ENCODE data around the gene RASA3. TPM values are rescaled to one million over a fixed set of nuclear protein-coding genes. Genes with fewer than 3 reads are reported as not detected.
A peak's percentile ranks its signal among the peaks of the same experiment; 100 is the strongest.
"Not testable (repeated sequence)": the region's sequence is repeated elsewhere in the genome, so short reads cannot be mapped to it uniquely, and the experiment has no call there.

Gene RASA3
- polyA plus RNA-seq, 1 donor, result 11.5 TPM

DNA sequence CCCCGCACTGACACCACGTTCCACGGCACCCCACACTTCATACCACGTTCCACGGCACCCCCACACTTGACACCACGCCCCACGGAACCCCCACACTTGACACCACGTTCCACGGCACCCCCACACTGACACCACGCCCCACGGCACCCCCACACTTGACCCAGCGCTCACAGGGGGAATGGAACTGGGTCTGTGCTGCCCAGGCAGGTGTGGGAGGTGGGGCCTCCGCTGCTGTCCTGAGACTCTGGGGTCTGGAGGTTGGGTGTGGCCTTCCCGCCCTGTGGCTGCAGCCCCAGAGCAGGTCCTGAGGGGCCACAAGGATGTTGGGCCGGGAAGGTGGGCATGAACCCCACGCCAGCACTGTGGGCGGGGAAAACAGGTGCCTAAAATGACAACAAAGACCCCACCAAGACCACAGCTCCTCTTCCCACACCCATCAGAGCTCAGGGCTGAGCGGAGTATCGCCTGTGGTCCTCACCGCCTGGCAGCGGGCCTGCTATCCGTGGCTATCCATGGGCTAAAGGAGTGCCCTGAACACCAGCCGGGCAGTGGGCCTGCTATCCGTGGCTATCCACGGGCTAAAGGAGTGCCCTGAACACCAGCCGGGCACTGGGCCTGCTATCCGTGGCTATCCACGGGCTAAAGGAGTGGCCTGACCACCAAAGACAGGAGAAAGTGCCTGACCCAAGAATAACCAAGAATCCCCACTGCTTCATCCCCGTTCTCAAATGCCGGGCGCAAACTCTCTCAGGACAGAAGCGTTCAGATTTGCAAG lies 98.7 kb downstream of the RASA3 start:
- no peak for DNase-seq

DNA sequence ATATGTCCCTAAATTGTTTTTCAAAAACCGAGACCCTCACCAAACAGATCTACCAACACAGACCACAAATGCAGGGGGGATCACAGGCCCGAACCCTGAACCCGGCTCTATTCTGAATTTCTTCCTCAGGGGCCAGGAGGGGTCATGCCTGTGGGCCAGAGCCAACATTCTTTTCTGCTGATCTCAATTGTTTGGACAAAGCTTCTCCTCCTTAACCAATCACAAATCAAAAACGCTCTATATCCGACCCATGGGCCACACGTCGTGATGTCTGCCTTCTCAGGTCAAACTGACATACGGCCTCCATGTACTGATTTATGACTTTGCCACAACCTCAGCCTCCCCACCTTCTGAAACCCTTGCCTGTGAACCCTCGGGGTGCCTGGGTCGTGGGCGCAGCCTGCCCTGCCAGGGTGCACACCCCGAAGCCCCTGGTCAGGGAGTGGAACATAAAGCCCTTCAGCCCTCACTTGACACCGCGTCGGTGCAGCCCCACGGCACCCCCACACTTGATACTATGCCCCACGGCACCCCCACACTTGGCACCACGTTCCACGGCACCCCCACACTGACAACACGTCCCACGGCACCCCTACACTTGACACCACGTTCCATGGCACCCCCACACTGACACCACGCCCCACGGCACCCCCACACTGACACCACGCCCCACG lies 100.2 kb downstream of the RASA3 start:
- peak; percentile 54 for DNase-seq

GRCh38 chr13:114031631-114032030 lies 100.8 kb downstream of the RASA3 start:
- no peak for DNase-seq

GRCh38 chr13:114030666-114031610 lies 101.5 kb downstream of the RASA3 start:
- DNase-seq, result no peak

GRCh38 chr13:114029866-114030625 lies 102.4 kb downstream of the RASA3 start:
- DNase-seq, result no peak

DNA sequence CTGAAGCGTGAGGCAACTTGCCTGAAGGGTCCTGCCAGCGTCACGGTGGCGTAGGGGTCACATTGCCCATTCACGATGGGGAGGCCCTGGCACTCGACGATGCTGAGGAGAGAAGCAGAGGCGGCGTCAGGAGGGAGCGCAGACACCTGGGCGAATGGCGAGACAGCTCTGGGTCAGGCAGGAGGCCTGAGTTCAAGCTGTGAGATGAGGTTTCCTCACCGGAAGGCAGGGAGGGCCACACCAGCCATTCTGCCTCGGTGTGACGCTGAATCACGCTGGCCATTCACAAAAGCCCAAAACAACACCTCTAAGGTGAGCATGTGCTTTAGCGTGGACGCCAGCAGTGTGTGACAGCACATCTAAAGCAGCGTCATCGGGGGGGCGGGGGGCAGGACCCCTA lies 104.6 kb downstream of the RASA3 start:
- DNase-seq, result no peak

DNA sequence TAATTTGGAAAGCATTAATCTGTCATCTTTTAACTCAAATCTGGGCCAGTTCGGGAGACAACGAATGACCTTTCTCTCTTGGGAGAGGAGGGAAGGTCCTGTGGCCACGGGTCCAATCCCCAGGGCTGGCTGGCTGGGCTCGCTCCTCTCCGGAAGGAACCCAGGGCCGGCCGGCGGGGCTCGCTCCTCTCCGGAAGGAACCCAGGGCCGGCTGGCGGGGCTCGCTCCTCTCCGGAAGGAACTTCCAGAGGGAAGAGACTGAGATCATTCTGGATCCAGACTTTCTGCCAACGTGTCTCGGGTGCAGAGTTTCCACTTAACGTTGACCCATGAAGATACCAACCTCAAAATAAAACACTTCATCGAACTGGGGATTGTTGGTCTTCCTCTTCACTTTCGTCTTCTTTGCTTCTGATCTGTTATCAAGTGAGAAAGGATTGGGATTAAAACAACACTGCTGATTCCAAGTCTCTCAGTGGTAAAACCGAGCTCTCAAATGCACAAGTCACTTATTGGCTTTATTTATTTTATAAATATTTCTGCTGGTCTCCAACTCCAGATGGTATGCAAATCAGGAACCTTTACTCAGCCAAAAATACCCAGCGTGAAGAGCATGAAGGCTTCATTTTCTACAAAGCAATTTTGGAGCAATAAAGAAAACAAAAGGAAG lies 105.2 kb downstream of the RASA3 start:
- no peak for DNase-seq

DNA sequence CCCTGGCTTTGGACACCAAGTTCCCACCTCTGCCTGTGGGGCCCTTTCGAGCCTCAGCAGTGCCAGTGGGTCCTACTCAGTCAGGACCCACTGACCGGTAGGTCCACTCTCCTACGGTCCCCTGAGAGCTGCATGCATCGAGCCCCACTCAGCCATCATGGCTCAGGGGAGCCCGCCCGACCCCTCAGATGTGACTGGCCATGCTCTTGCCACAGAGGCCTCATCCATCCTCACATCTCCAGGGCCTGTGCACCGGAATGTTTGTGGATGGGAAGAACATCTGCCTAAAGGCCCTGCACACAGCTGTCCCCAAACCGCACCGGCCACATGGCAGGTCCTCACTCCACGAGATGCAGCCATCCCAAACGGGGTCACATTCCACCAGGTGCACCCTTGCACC lies 105.9 kb downstream of the RASA3 start:
- DNase-seq, result no peak

GRCh38 chr13:114025714-114026431 lies 106.5 kb downstream of the RASA3 start:
- no peak for DNase-seq

DNA sequence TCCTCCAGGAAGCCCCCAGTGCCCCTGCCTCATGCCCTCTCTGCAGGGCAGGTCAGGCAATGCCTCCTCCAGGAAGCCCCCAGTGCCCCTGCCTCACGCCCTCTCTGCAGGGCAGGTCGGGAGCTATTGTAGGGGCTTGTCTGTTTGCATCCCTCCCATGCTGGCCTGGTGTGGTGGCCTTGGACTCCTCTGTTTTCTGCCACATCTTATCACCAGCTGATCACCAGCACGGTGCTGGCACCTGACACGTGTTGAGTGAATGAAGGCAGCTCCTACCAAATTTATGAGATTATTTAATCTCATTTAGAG lies 107.1 kb downstream of the RASA3 start:
- DNase-seq, result no peak

DNA sequence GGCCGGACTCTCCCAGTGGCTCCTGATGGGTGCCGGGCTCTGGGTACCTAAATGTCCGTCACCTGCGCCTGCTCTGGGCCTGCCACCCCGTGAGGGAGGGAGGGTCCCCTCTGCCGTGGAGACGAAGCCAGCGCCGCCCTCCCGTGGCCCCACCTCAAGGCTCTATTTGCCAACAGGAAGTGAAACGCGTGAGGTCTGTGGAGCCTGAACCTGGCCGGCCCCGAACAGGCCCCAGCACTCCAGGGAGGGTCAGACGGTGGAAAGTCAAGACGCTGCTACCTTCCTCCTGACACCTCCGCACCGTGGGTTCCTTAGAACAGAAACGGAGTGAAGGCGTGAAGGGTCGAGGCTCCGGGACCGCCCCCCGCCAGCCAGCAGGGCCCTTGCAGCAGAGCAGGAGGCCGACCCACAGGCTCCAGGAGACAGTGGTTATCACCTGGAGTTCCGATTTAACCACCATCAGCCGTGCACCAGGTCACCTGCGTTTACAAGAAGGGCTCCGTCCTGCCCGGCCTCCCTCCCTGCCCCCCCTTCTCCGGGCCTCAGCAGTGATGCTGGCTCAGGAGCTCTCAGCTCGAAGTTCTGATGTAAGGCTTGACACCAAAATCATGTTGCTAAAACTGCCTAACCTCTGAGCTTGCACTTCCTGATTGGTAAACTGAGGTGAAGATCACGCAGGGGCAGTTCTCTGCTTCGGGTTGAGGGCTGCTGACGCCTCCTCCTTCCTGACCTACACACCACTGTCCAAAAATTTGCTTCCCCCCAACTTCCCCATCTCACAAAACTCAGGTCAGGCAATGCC lies 107.6 kb downstream of the RASA3 start:
- DNase-seq, result no peak

DNA sequence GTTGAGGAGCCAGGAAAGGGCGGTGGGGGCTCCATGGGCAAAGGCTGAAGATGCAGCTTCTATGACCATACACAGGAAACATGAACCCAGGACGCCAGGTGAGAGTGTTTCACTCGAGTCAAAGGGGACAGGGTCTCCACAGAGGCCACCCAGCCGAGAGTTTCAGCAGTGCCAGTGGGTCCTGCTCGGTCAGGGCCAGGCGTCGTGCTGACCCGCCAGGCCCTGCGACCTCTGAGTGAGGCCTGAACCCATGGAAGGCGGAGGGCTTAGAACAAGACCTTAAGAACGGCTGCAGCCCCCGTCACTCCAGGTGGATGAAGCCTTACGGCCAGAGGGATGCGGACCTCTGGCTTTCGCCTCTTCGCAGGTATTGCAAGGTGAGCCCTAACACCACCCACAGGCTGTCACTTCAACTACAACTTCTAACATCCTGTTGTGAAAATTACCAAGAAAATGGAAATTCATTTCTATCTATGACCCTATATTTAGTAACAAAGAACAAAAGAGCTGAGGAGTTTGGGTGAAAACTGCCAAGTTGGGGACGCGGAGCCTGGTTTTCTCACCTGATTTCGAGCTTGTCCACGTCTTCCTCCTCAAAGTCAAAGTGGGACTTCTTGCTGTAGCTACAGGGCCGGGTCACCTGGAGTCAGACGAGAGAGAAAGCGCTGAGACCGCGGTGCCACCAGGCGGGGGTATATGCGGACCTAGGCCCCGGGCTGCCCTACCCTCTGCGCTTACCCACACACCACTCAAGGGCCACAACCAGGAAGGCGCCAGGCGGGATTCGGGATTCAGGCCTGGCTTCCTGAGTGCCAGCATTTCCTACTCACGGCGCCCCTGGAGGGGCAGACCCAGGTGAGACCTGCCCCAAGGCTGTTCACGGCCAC lies 108.5 kb downstream of the RASA3 start:
- no peak for DNase-seq

GRCh38 chr13:114022876-114023275 lies 109.5 kb downstream of the RASA3 start:
- DNase-seq, result no peak

DNA sequence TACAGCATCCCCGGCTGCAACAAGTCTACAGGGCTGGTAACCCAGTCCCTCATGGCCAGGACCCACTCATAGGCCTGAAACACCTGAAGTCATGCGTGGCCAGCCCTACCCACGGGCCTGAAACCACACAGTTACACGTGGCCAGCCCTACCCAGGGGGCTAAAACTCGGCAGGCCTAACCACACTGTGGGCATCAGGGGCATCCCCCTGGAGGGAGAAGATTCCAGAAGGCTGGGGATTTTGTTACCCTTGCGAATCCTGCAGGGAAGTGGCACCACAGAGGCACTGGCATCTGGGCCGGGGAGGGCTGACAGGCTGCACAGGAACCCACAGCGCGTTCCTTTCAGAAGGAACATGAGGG lies 110.1 kb downstream of the RASA3 start:
- no peak for DNase-seq

DNA sequence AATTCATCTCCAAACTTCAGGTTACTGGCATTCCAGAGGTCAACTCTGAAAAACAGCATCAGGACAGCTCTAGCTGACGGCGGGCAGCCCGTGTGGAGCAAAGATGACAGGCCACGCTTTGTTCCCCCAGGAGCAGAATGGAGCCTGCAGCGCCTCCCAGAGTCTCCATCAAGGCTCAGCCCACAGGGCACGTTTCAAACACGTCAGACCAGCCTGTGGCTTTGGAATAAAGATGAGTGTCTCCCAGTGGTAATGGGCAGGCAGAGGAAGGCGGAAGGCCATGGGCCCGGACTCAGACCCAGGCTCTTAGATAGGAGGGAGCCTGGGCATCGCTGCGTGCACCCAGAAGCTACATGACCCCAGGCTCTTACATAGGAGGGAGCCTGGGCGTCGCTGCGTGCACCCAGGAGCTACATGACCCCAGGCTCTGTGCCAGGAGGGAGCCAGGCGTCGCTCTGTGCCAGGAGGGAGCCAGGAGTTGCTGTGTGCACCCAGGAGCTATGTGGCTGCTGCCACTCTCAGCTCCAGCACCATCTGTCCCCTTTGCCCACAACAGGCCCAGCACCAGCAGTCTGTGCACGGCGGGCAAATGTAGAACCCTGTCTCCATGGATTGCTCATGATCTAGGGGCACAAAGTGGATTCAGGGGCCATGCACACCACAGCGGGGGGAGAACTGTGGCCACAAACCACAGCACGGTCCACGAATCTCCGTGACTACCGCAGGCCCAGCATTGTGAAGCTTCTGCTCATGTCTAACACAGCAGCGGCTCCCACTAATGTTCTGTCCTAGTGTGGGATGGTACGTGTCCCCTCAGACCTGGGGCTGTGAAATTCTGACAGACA lies 110.7 kb downstream of the RASA3 start:
- no peak for DNase-seq

GRCh38 chr13:114020750-114021463 lies 111.5 kb downstream of the RASA3 start:
- no peak for DNase-seq

DNA sequence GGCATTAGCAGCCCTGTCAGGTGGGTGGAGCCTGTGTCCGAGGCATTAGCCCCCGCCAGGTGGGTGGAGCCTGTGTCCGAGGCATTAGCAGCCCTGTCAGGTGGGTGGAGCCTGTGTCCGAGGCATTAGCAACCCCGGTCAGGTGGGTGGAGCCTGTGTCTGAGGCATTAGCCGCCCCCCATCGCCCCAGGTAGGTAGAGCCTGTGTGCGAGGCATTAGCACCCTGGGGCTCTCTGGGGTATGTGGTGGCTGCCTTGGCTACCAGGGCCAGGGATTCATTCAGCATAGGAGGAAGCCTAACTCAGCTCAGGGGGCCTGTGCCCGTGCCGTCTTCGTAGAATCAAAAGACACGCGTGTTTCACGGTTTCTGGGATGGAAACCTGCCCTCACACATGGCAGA lies 112.3 kb downstream of the RASA3 start:
- not testable (repeated sequence) for DNase-seq

All from left kidney (tissue), 2 donors.